BLaER1 treated with 17β-estradiol and CSF1 and Interleukin-3, amounts not matched to agents 10 nM and 100 nM (cell line): ENCODE measurements around the gene ZNF44.
A peak's percentile ranks its signal among the peaks of the same experiment; 100 is the strongest.

ENCODE experiments used
- H3K27ac ChIP-seq, 11 experiments: shearing (Covaris generic); formaldehyde crosslinking; 2 replicates each; pipeline ENCODE4 v1.8.1; 2022
- H3K27me3 ChIP-seq, 11 experiments: shearing (Covaris generic); formaldehyde crosslinking; 2 replicates each; pipeline ENCODE4 v1.8.1; 2022
- H3K36me3 ChIP-seq, 11 experiments: shearing (Covaris generic); formaldehyde crosslinking; 2 replicates each; pipeline ENCODE4 v1.8.1; 2022
- H3K4me1 ChIP-seq, 10 experiments: shearing (Covaris generic); formaldehyde crosslinking; 2 replicates each; pipeline ENCODE4 v1.8.1; 2022
- H3K4me2 ChIP-seq, 11 experiments: shearing (Covaris generic); formaldehyde crosslinking; 2 replicates each; pipeline ENCODE4 v1.8.1; 2022
- H3K4me3 ChIP-seq, 10 experiments: shearing (Covaris generic); formaldehyde crosslinking; 2 replicates each; pipeline ENCODE4 v1.8.1; 2022
- H3K9ac ChIP-seq, 11 experiments: shearing (Covaris generic); formaldehyde crosslinking; 2 replicates each; pipeline ENCODE4 v1.8.1; 2022
- H3K9me3 ChIP-seq, 11 experiments: shearing (Covaris generic); formaldehyde crosslinking; replicated peaks in 1 of 11; 2 replicates each; pipeline ENCODE4 v1.8.1; 2022
- H4K20me1 ChIP-seq, 11 experiments: shearing (Covaris generic); formaldehyde crosslinking; 2 replicates each; pipeline ENCODE4 v1.8.1; 2022
- Cebpa-rat ChIP-seq, 11 experiments: shearing (Covaris generic); IDR thresholded peaks; 2 replicates each; pipeline ENCODE4 v1.8.1; 2022

The ZNF44 gene

GRCh38 chr19:12272386-12272785 is 22.3 kb downstream of the ZNF44 start:
- H3K9me3 ChIP-seq = peaks cover 99 to 100% (median 100%) of the 10 kb centered on the region in 11 experiments
- no peaks in the 10 kb centered on the region for H4K20me1 ChIP-seq
- H3K27me3 ChIP-seq = no peaks in the 10 kb centered on the region; a peak in 1 of 22 replicates
- no peak overlapping the region for H3K4me2 ChIP-seq
- peaks cover 79 to 94% (median 91%) of the 10 kb centered on the region in 11 experiments for H3K36me3 ChIP-seq
- H3K9ac ChIP-seq = no peak overlapping the region
- H3K27ac ChIP-seq = no peak overlapping the region
- TF ChIP-seq Cebpa-rat (IDR thresholded peaks at IDR 0.05) = no peak
- no peaks in the 10 kb centered on the region for H3K4me1 ChIP-seq
- peak overlapping the region; percentile 3 to 52 (median 30); a peak in 12 of 20 replicates for H3K4me3 ChIP-seq

GRCh38 chr19:12270854-12271253 is 23.8 kb downstream of the ZNF44 start:
- no peak for TF ChIP-seq Cebpa-rat (IDR thresholded peaks at IDR 0.05)
- Histone ChIP-seq H3K9ac (no peak overlapping the region), H3K4me1 (no peaks in the 10 kb centered on the region), H3K9me3 (peaks cover 99 to 100% (median 100%) of the 10 kb centered on the region in 11 experiments), H3K4me3 (peak overlapping the region in 5 of 10 experiments; percentile 9 to 35 (median 29); a peak in 3 of 20 replicates), H3K4me2 (no peak overlapping the region), H3K36me3 (peaks cover 66 to 93% (median 80%) of the 10 kb centered on the region in 11 experiments), H3K27me3 (no peaks in the 10 kb centered on the region; a peak in 1 of 22 replicates), H3K27ac (no peak overlapping the region), H4K20me1 (no peaks in the 10 kb centered on the region)

GRCh38 chr19:12265921-12266704 is 28.6 kb downstream of the ZNF44 start:
- peaks cover 82 to 100% (median 94%) of the 10 kb centered on the region in 11 experiments for H3K9me3 ChIP-seq
- no peak overlapping the region for H3K4me2 ChIP-seq
- peak overlapping the region in 2 of 10 experiments; percentile 7 to 20; a peak in 1 of 20 replicates for H3K4me3 ChIP-seq
- TF ChIP-seq Cebpa-rat (IDR thresholded peaks at IDR 0.05) = no peak
- no peak overlapping the region for H3K9ac ChIP-seq
- H3K27me3 ChIP-seq = no peaks in the 10 kb centered on the region
- H3K27ac ChIP-seq = no peak overlapping the region
- peaks cover 0 to 5% (median 4%) of the 10 kb centered on the region in 10 experiments; a peak in 17 of 20 replicates for H3K4me1 ChIP-seq
- H3K36me3 ChIP-seq = peaks cover 18 to 55% (median 34%) of the 10 kb centered on the region in 11 experiments
- no peaks in the 10 kb centered on the region for H4K20me1 ChIP-seq

GRCh38 chr19:12261554-12261953 is 33.1 kb downstream of the ZNF44 start:
- Histone ChIP-seq H3K9ac (no peak overlapping the region), H3K4me2 (peak overlapping the region in 7 of 11 experiments; percentile 42 to 71 (median 54); a peak in 10 of 22 replicates), H4K20me1 (no peaks in the 10 kb centered on the region), H3K27ac (no peak overlapping the region), H3K9me3 (peaks cover 71 to 100% (median 90%) of the 10 kb centered on the region in 11 experiments), H3K27me3 (no peaks in the 10 kb centered on the region), H3K4me1 (peaks cover 0 to 14% (median 12%) of the 10 kb centered on the region in 10 experiments; a peak in 18 of 20 replicates), H3K4me3 (no peak overlapping the region), H3K36me3 (peaks cover 0 to 23% (median 8%) of the 10 kb centered on the region in 11 experiments; a peak in 8 of 22 replicates)
- no peak for TF ChIP-seq Cebpa-rat (IDR thresholded peaks at IDR 0.05)

- no peaks in the 10 kb centered on the region for H4K20me1 ChIP-seq
- H3K36me3 ChIP-seq = peaks cover 0 to 16% (median 2%) of the 10 kb centered on the region in 11 experiments; a peak in 6 of 22 replicates
- peak overlapping the region in 8 of 11 experiments; percentile 36 to 71 (median 52); a peak in 17 of 22 replicates for H3K4me2 ChIP-seq
- H3K4me3 ChIP-seq = no peak overlapping the region
- peaks cover 67 to 100% (median 90%) of the 10 kb centered on the region in 11 experiments for H3K9me3 ChIP-seq
- no peak overlapping the region for H3K9ac ChIP-seq
- H3K27ac ChIP-seq = no peak overlapping the region
- peaks cover 0 to 14% (median 12%) of the 10 kb centered on the region in 10 experiments; a peak in 18 of 20 replicates for H3K4me1 ChIP-seq
- no peak for TF ChIP-seq Cebpa-rat (IDR thresholded peaks at IDR 0.05)
- H3K27me3 ChIP-seq = no peaks in the 10 kb centered on the region
These were observed 33.8 kb downstream of the ZNF44 start for GRCh38 chr19:12260861-12261260.

GRCh38 chr19:12260236-12260635 is 34.4 kb downstream of the ZNF44 start:
- TF ChIP-seq Cebpa-rat (IDR thresholded peaks at IDR 0.05) = no peak
- Histone ChIP-seq H3K4me1 (peaks cover 0 to 14% (median 12%) of the 10 kb centered on the region in 10 experiments; a peak in 18 of 20 replicates), H3K27me3 (no peaks in the 10 kb centered on the region), H4K20me1 (no peaks in the 10 kb centered on the region), H3K36me3 (peaks cover 0 to 12% (median 0%) of the 10 kb centered on the region in 11 experiments; a peak in 2 of 22 replicates), H3K9me3 (peaks cover 61 to 100% (median 90%) of the 10 kb centered on the region in 11 experiments), H3K9ac (no peak overlapping the region), H3K27ac (no peak overlapping the region), H3K4me2 (peak overlapping the region in 7 of 11 experiments; percentile 36 to 71 (median 54); a peak in 10 of 22 replicates), H3K4me3 (no peak overlapping the region)

GRCh38 chr19:12255372-12255771 is 39.3 kb downstream of the ZNF44 start:
- Histone ChIP-seq H3K36me3 (peaks cover under 1 to 32% (median 13%) of the 10 kb centered on the region in 11 experiments; a peak in 15 of 22 replicates), H3K4me1 (peaks cover 0 to 3% (median under 1%) of the 10 kb centered on the region in 10 experiments; a peak in 7 of 20 replicates), H4K20me1 (no peaks in the 10 kb centered on the region), H3K4me2 (no peak overlapping the region), H3K27me3 (no peaks in the 10 kb centered on the region), H3K4me3 (no peak overlapping the region), H3K9me3 (peaks cover 73 to 100% (median 95%) of the 10 kb centered on the region in 11 experiments), H3K9ac (no peak overlapping the region), H3K27ac (no peak overlapping the region)
- TF ChIP-seq Cebpa-rat (IDR thresholded peaks at IDR 0.05) = no peak

- H3K9me3 ChIP-seq = peaks cover 88 to 100% (median 98%) of the 10 kb centered on the region in 11 experiments
- no peak overlapping the region for H3K9ac ChIP-seq
- no peaks in the 10 kb centered on the region for H3K4me1 ChIP-seq
- H3K27ac ChIP-seq = no peak overlapping the region
- H3K4me2 ChIP-seq = no peak overlapping the region
- peaks cover 50 to 95% (median 71%) of the 10 kb centered on the region in 11 experiments for H3K36me3 ChIP-seq
- H3K4me3 ChIP-seq = peak overlapping the region in 2 of 10 experiments; percentile 13 to 34; a peak in 2 of 20 replicates
- TF ChIP-seq Cebpa-rat (IDR thresholded peaks at IDR 0.05) = no peak
- H4K20me1 ChIP-seq = no peaks in the 10 kb centered on the region
- H3K27me3 ChIP-seq = no peaks in the 10 kb centered on the region
These were observed 47.0 kb downstream of the ZNF44 start for GRCh38 chr19:12247644-12248222.

- Histone ChIP-seq H3K27me3 (no peaks in the 10 kb centered on the region), H3K4me1 (peaks cover 0 to 5% (median 0%) of the 10 kb centered on the region in 10 experiments; a peak in 3 of 20 replicates), H3K9me3 (peaks cover 85 to 100% (median 98%) of the 10 kb centered on the region in 11 experiments), H4K20me1 (no peaks in the 10 kb centered on the region), H3K36me3 (peaks cover 37 to 95% (median 69%) of the 10 kb centered on the region in 11 experiments), H3K27ac (no peak overlapping the region), H3K4me3 (no peak overlapping the region), H3K9ac (no peak overlapping the region), H3K4me2 (no peak overlapping the region)
- no peak for TF ChIP-seq Cebpa-rat (IDR thresholded peaks at IDR 0.05)
These were observed 50.3 kb downstream of the ZNF44 start for GRCh38 chr19:12244370-12244769.
